ENCODE results near the gene HOXB9. TPM values are rescaled to one million over a fixed set of nuclear protein-coding genes. Genes with fewer than 3 reads are reported as not detected.

Gene HOXB9
- total and polyA plus RNA-seq, 2 donors from 2014 or later: 29.2 to 45.8 TPM

GRCh38 chr17:48624544-48625494, 1.3 kb downstream of the HOXB9 start:
- Histone ChIP-seq H3K9me3 (ENCODE audit: control insufficient read depth in 2 of 3, insufficient read depth in 1 of 3, low read length in 3 of 3) (no peaks in the 10 kb centered on the region), H3K4me3 (ENCODE audit: low read length in 3 of 3) (peak overlapping the region; percentile 65 to 66 (median 65)), H3K36me3 (ENCODE audit: control insufficient read depth in 2 of 3, insufficient read depth in 3 of 3, low read length in 3 of 3) (no peaks in the 10 kb centered on the region), H3K27me3 (ENCODE audit: control insufficient read depth, insufficient read depth, low read length) (peaks cover 57% of the 10 kb centered on the region), H3K9ac (ENCODE audit: low read length in 3 of 3) (peak overlapping the region; percentile 33 to 74 (median 60)), H3K27ac (ENCODE audit: low read depth in 2 of 2, low read length in 2 of 2) (peak overlapping the region; percentile 86 to 91), H3K4me1 (ENCODE audit: control insufficient read depth in 2 of 3, insufficient read depth in 2 of 3, low read depth in 1 of 3, low read length in 3 of 3) (peaks cover 0 to 8% (median 0%) of the 10 kb centered on the region in 3 donors)
- FAIRE-seq (no peak), DNase-seq (peak in 4 of 5 donors; percentile 77 to 85 (median 80))
- no peak for TF ChIP-seq CTCF (IDR thresholded peaks at IDR 0.05; ENCODE audit: borderline replicate concordance, extremely low read depth, insufficient read depth)
- intact Hi-C loops (cut with DNase I): no loop called here

GRCh38 chr17:48624118-48624517, 2.0 kb downstream of the HOXB9 start:
- intact Hi-C loops (cut with DNase I): no loop called here

GRCh38 chr17:48623583-48623982, 2.6 kb downstream of the HOXB9 start:
- Histone ChIP-seq H3K36me3 (ENCODE audit: control insufficient read depth in 2 of 3, insufficient read depth in 3 of 3, low read length in 3 of 3) (no peaks in the 10 kb centered on the region), H3K27me3 (ENCODE audit: control insufficient read depth, insufficient read depth, low read length) (peaks cover 45% of the 10 kb centered on the region), H3K9ac (ENCODE audit: low read length in 3 of 3) (peak overlapping the region in 1 of 3 donors; percentile 74), H3K9me3 (ENCODE audit: control insufficient read depth in 2 of 3, insufficient read depth in 1 of 3, low read length in 3 of 3) (no peaks in the 10 kb centered on the region), H3K27ac (ENCODE audit: low read depth in 2 of 2, low read length in 2 of 2) (peak overlapping the region; percentile 65 to 89), H3K4me1 (ENCODE audit: control insufficient read depth in 2 of 3, insufficient read depth in 2 of 3, low read depth in 1 of 3, low read length in 3 of 3) (peaks cover 0 to 8% (median 0%) of the 10 kb centered on the region in 3 donors), H3K4me3 (ENCODE audit: low read length in 3 of 3) (peak overlapping the region in 2 of 3 donors; percentile 26 to 31)
- FAIRE-seq (no peak), DNase-seq (peak in 2 of 5 donors; percentile 41 to 48)
- intact Hi-C loops (cut with DNase I): no loop called here
- TF ChIP-seq CTCF (IDR thresholded peaks at IDR 0.05; ENCODE audit: borderline replicate concordance, extremely low read depth, insufficient read depth): no peak

More at GRCh38 chr17:48624118-48624517, 2.0 kb downstream of the HOXB9 start:
- Histone ChIP-seq H3K27ac (ENCODE audit: low read depth in 2 of 2, low read length in 2 of 2) (peak overlapping the region in 1 of 2 donors; percentile 91), H3K27me3 (ENCODE audit: control insufficient read depth, insufficient read depth, low read length) (peaks cover 50% of the 10 kb centered on the region), H3K9ac (ENCODE audit: low read length in 3 of 3) (peak overlapping the region in 2 of 3 donors; percentile 33 to 74), H3K4me3 (ENCODE audit: low read length in 3 of 3) (peak overlapping the region; percentile 52 to 66 (median 65)), H3K4me1 (ENCODE audit: control insufficient read depth in 2 of 3, insufficient read depth in 2 of 3, low read depth in 1 of 3, low read length in 3 of 3) (peaks cover 0 to 8% (median 0%) of the 10 kb centered on the region in 3 donors), H3K36me3 (ENCODE audit: control insufficient read depth in 2 of 3, insufficient read depth in 3 of 3, low read length in 3 of 3) (no peaks in the 10 kb centered on the region), H3K9me3 (ENCODE audit: control insufficient read depth in 2 of 3, insufficient read depth in 1 of 3, low read length in 3 of 3) (no peaks in the 10 kb centered on the region)
- FAIRE-seq (no peak), DNase-seq (no peak)
- TF ChIP-seq CTCF (IDR thresholded peaks at IDR 0.05; ENCODE audit: borderline replicate concordance, extremely low read depth, insufficient read depth): no peak

All from kidney (tissue), 14 donors.